Measurements from ENCODE around the gene ZMYM5. TPM values are rescaled to one million over a fixed set of nuclear protein-coding genes. Genes with fewer than 3 reads are reported as not detected.

ZMYM5 gene
- total RNA-seq, 6 donors from 2014 or later: 6.5 to 23.0 (median 10.4) TPM

DNA sequence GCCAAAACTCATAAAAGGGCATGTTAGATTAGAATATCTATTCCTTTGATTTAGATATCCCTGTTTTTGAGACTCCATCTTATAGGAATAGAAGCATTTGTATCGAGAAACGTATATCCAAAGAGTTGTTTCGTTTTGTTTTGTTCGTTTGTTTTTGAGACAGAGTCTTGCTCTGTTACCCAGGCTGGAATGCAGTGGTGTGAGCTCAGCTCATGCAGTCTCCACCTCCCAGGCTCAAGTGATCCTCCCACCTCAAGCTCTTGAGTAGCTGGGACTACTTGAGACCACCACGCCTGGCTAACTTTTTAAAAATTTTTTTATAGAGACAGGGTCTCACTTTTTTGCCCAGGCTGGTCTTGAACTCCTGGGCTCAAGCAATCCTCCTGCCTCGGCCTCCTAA, 26.6 kb upstream of the ZMYM5 start:
- TF ChIP-seq, protein P1, sequence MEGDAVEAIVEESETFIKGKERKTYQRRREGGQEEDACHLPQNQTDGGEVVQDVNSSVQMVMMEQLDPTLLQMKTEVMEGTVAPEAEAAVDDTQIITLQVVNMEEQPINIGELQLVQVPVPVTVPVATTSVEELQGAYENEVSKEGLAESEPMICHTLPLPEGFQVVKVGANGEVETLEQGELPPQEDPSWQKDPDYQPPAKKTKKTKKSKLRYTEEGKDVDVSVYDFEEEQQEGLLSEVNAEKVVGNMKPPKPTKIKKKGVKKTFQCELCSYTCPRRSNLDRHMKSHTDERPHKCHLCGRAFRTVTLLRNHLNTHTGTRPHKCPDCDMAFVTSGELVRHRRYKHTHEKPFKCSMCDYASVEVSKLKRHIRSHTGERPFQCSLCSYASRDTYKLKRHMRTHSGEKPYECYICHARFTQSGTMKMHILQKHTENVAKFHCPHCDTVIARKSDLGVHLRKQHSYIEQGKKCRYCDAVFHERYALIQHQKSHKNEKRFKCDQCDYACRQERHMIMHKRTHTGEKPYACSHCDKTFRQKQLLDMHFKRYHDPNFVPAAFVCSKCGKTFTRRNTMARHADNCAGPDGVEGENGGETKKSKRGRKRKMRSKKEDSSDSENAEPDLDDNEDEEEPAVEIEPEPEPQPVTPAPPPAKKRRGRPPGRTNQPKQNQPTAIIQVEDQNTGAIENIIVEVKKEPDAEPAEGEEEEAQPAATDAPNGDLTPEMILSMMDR (IDR thresholded peaks at IDR 0.05): no peak
- TF ChIP-seq EP300 (IDR thresholded peaks at IDR 0.05) (no peak), POLR2A (IDR thresholded peaks at IDR 0.05) (no peak), POLR2AphosphoS5 (IDR thresholded peaks at IDR 0.05) (no peak)
- no peak overlapping the region for H3K4me3 ChIP-seq
- DNase-seq (no peak), ATAC-seq (ENCODE audit: low FRiP score in 2 of 2) (no peak)
- H3K27ac ChIP-seq: no peak overlapping the region
- no peaks in the 10 kb centered on the region for H3K36me3 ChIP-seq
- 83 to 86% methylated on average over 6 of the region's 6 CpGs for WGBS, 2 donors
- H3K27me3 ChIP-seq: no peaks in the 10 kb centered on the region
- H3K9me3 ChIP-seq: no peaks in the 10 kb centered on the region
- no peaks in the 10 kb centered on the region for H3K4me1 ChIP-seq

DNA sequence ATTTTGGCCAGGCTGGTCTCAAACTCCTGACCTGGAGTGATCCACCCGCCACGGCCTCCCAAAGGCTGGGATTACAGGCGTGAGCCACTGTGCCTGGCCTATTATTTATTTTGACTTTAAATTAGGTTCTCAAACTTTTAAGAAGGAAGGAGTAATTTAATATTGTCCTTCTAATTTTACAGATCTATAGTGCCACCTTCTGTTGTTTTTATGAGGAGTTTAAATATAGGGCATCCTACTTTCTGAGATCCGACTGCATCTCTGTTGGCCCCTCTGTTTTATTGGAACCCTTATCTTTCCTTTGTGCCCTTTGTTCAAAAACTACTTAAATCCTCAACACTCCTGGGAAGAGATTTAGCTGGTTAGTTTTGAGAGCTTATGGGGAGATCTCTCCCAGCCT, 25.4 kb upstream of the ZMYM5 start:
- Histone ChIP-seq H3K27ac (no peak overlapping the region), H3K9me3 (no peaks in the 10 kb centered on the region), H3K36me3 (no peaks in the 10 kb centered on the region), H3K4me1 (no peaks in the 10 kb centered on the region), H3K27me3 (no peaks in the 10 kb centered on the region), H3K4me3 (no peak overlapping the region)
- TF ChIP-seq EP300 (IDR thresholded peaks at IDR 0.05) (no peak), POLR2A (IDR thresholded peaks at IDR 0.05) (no peak), POLR2AphosphoS5 (IDR thresholded peaks at IDR 0.05) (no peak)
- TF ChIP-seq, protein P1 (IDR thresholded peaks at IDR 0.05): no peak
- ATAC-seq (ENCODE audit: low FRiP score in 2 of 2) (peak in 1 of 2 donors; percentile 48), DNase-seq (no peak)
- 53 to 62% methylated on average over 4 of the region's 4 CpGs for WGBS, 2 donors

DNA sequence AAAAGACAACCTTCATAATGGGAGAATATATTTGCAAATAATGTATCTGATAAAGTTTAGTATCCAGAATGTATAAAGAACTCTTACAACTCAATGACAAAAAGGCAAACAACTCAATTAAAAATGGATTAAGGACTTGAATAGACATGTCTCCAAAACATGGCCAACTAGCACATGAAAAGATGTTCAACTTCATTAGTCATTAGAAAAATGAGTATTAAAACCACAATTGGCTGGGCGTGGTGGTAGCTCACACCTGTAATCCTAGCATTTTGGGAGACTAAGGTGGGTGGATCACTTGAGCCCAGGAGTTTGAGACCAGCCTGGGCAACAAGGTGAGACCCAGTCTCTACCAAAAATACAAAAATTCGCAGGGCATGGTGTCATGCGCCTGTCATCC, 18.8 kb upstream of the ZMYM5 start:
- no peak for ATAC-seq (ENCODE audit: low FRiP score in 2 of 2)
- WGBS, 2 donors: 95 to 100% methylated on average over 3 of the region's 3 CpGs
- H3K9me3 ChIP-seq: no peaks in the 10 kb centered on the region
- H3K27ac ChIP-seq: no peak overlapping the region
- no peaks in the 10 kb centered on the region for H3K27me3 ChIP-seq
- H3K4me1 ChIP-seq: no peaks in the 10 kb centered on the region
- no peak for DNase-seq
- no peak for TF ChIP-seq EP300 (IDR thresholded peaks at IDR 0.05)
- TF ChIP-seq, protein P1 (IDR thresholded peaks at IDR 0.05): no peak
- no peak for TF ChIP-seq POLR2A (IDR thresholded peaks at IDR 0.05)
- TF ChIP-seq POLR2AphosphoS5 (IDR thresholded peaks at IDR 0.05): no peak
- H3K36me3 ChIP-seq: no peaks in the 10 kb centered on the region
- H3K4me3 ChIP-seq: no peak overlapping the region

DNA sequence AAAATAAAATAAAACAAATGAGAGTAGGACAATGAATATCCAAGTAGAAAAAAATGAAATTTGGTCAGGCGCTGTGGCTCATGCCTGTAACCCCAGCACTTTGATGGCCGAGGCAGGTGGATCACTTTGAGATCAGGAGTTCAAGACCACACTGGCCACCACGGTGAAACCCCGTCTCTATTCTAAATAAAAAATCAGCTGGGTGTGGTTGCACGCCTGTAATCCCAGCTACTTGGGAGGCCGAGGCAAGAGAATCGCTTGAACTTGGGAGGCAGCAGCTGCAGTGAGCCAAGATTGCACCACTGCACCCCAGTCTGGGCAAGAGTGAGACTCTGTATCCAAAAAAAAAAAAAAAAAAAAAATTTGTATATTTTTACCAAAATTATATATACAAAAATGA, 18.2 kb upstream of the ZMYM5 start:
- Histone ChIP-seq H3K9me3 (no peaks in the 10 kb centered on the region), H3K4me1 (no peaks in the 10 kb centered on the region), H3K36me3 (no peaks in the 10 kb centered on the region), H3K27ac (no peak overlapping the region), H3K27me3 (no peaks in the 10 kb centered on the region), H3K4me3 (no peak overlapping the region)
- WGBS, 2 donors: 92 to 95% methylated on average over 7 of the region's 7 CpGs
- DNase-seq (no peak), ATAC-seq (ENCODE audit: low FRiP score in 2 of 2) (no peak)
- TF ChIP-seq POLR2A (IDR thresholded peaks at IDR 0.05) (no peak), POLR2AphosphoS5 (IDR thresholded peaks at IDR 0.05) (no peak), EP300 (IDR thresholded peaks at IDR 0.05) (no peak)
- TF ChIP-seq, protein P1 (IDR thresholded peaks at IDR 0.05): no peak

DNA sequence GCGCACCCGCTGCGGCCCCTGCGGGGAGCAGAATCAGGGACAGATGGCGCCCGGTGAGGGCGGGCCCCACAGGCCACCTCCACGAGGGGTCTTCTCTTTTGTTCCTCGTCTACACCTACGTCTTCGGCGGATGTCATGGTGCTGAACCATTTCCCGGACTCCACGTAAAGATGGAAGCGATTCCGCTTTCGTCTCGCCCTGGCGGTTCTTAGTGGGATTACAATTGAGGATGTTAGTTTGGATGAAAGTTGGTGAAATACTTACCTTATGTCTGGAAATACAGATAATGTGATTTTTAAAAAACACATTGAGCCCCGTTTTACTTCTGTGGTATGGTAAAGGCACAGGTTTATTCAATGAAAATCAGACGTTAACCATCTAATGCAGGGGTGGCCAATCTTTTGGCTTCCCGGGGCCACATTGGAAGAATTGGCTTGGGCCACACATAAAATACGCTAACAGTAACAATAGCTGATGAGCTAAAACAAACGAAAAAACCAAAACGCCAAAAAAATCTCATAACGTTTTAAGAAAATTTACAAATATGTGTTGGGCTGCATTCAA, 1.4 kb upstream of the ZMYM5 start:
- H3K36me3 ChIP-seq: no peaks in the 10 kb centered on the region
- H3K27ac ChIP-seq: peak overlapping the region; percentile 97 to 100 (median 98)
- 14 to 15% methylated on average over 26 of the region's 26 CpGs for WGBS, 2 donors
- peaks cover 18 to 28% (median 25%) of the 10 kb centered on the region in 4 donors for H3K4me1 ChIP-seq
- TF ChIP-seq POLR2AphosphoS5 (IDR thresholded peaks at IDR 0.05) (peak in 1 of 2 donors; percentile 36), EP300 (IDR thresholded peaks at IDR 0.05) (no peak), POLR2A (IDR thresholded peaks at IDR 0.05) (no peak)
- TF ChIP-seq, protein P1 (IDR thresholded peaks at IDR 0.05): peak; percentile 52 to 84 (median 80)
- no peaks in the 10 kb centered on the region for H3K27me3 ChIP-seq
- ATAC-seq (ENCODE audit: low FRiP score in 2 of 2) (peak; percentile 13 to 60), DNase-seq (peak in 1 of 2 donors; percentile 73)
- H3K9me3 ChIP-seq: no peaks in the 10 kb centered on the region
- peak overlapping the region; percentile 53 to 90 (median 74) for H3K4me3 ChIP-seq
